Type B pancreatic cell (in vitro differentiated cells): ENCODE results near the gene CGNL1. TPM values are rescaled to one million over a fixed set of nuclear protein-coding genes. Genes with fewer than 3 reads are reported as not detected.

Experiments
- DNase-seq: peaks from one replicate; pipeline ENCODE4 v3.0.0; 2021; ENCODE audit warnings: mixed read lengths; ENCODE audit not compliant: unreplicated experiment; ENCODE audit errors: extremely low spot score
- H3K27ac Mint-ChIP-seq: 2 replicates; pipeline ENCODE4 v1.8.0; 2021; ENCODE audit warnings: mild to moderate bottlenecking, mixed read lengths
- H3K27me3 Mint-ChIP-seq: 2 replicates; pipeline ENCODE4 v1.8.0; 2021; ENCODE audit warnings: mixed read lengths
- H3K36me3 Mint-ChIP-seq: 2 replicates; pipeline ENCODE4 v1.8.0; 2021; ENCODE audit warnings: mixed read lengths
- H3K4me1 Mint-ChIP-seq: one replicate; pipeline ENCODE4 v1.8.0; 2021; ENCODE audit warnings: mixed read lengths; ENCODE audit not compliant: unreplicated experiment
- H3K4me3 Mint-ChIP-seq: 2 replicates; pipeline ENCODE4 v1.8.0; 2021; ENCODE audit warnings: mild to moderate bottlenecking, mixed read lengths
- H3K9me3 Mint-ChIP-seq: 2 replicates; pipeline ENCODE4 v1.8.0; 2021; ENCODE audit warnings: mixed read lengths
- total RNA-seq: library from RNA; stranded (reverse); gene quantifications from 2 replicates; pipeline ENCODE4 v1.2.1, GENCODE V29; 2021; ENCODE audit warnings: low replicate concordance
- TF ChIP-seq, protein P1 (sequence below): fragments of 200-600 bp; sonication (generic); conservative IDR thresholded peaks from 2 replicates; pipeline ENCODE4 v1.5.0; 2021; ENCODE audit warnings: antibody characterized with exemption, mild to moderate bottlenecking

CGNL1 gene
- total RNA-seq, 1 donor from 2014 or later = 11.8 TPM

DNA sequence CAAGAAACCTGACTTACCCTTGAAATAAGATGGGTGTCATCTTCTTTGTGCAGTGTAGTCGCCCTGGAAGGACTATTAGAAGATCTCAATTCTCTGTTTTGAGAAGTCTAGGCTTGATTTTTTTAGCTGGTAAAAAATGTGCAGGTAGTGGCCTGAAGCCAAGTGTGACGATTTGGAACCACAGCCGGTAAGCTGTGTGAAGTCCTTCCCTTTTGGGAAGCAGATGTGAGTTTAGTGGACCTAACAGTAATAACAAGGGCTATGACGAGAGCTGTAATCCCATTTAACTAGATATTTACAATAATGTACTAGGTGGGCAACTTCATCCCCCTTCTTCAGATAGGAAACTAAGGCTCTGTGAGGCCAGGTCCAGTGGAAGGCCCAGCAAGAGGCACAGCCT, 133.7 kb downstream of the CGNL1 start:
- no peak for DNase-seq
- TF ChIP-seq, protein P1, sequence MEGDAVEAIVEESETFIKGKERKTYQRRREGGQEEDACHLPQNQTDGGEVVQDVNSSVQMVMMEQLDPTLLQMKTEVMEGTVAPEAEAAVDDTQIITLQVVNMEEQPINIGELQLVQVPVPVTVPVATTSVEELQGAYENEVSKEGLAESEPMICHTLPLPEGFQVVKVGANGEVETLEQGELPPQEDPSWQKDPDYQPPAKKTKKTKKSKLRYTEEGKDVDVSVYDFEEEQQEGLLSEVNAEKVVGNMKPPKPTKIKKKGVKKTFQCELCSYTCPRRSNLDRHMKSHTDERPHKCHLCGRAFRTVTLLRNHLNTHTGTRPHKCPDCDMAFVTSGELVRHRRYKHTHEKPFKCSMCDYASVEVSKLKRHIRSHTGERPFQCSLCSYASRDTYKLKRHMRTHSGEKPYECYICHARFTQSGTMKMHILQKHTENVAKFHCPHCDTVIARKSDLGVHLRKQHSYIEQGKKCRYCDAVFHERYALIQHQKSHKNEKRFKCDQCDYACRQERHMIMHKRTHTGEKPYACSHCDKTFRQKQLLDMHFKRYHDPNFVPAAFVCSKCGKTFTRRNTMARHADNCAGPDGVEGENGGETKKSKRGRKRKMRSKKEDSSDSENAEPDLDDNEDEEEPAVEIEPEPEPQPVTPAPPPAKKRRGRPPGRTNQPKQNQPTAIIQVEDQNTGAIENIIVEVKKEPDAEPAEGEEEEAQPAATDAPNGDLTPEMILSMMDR = no peak

DNA sequence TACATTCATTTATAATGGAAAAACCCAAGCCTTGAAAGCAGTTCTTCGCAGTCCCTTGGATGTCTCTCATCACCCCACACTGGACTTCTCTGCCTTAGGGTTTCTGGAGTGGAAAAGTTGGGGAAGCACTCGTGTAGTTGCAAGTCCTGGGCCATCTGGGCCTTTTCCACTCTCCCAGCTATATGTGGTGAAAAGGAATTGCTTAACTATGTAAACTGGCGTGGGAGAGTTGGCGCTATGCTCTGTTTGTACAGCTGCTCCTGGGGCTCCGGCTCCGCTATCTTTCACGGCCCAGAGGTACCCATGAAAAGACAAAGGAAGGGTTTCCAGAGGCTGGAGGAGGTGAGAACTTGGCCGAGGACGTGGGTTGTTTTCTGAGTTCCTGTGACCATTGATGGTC, 134.3 kb downstream of the CGNL1 start:
- peaks cover 4% of the 10 kb centered on the region for H3K9me3 Mint-ChIP-seq
- no peaks in the 10 kb centered on the region for H3K27me3 Mint-ChIP-seq
- peak overlapping the region; percentile 26 for H3K27ac Mint-ChIP-seq
- H3K36me3 Mint-ChIP-seq = no peaks in the 10 kb centered on the region
- H3K4me3 Mint-ChIP-seq = no peak overlapping the region
- TF ChIP-seq, protein P1 = no peak
- DNase-seq = no peak
- H3K4me1 Mint-ChIP-seq = peaks cover 44% of the 10 kb centered on the region

More for the DNA sequence above, 133.7 kb downstream of the CGNL1 start:
- H3K27ac Mint-ChIP-seq = peak overlapping the region; percentile 26
- peaks cover 4% of the 10 kb centered on the region for H3K9me3 Mint-ChIP-seq
- no peaks in the 10 kb centered on the region for H3K27me3 Mint-ChIP-seq
- H3K36me3 Mint-ChIP-seq = no peaks in the 10 kb centered on the region
- no peak overlapping the region for H3K4me3 Mint-ChIP-seq
- peaks cover 50% of the 10 kb centered on the region for H3K4me1 Mint-ChIP-seq

DNA sequence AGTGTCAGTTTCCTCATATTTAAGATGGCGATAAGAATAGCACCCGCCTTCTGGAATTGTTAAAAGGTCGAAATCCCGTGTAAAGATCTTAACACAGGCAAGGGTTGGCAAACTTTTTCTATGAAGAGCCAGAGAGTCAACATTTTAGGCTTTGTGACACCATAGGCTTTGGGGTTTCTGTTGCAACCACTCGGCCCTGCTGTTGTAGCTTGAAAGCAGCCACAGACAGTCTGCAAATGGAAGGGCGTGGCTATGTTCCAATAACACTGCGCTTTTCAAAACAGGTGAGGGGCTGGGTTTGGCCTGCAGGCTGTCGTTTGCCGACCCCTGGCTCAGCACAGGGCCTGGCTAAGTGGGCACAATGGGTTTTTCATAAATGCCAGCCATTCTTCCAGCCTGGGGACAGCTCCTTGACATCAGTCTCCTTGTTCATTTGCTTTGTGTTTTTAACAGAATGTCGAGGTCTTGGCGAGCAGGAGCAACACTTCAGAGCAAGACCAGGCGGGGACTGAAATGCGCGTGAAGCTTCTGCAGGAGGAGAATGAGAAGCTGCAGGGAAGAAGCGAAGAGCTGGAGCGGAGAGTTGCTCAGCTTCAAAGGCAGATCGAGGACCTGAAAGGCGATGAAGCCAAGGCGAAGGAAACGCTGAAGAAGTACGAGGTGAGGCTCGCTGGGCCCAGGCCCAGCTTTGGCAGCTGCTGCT, 140.2 kb downstream of the CGNL1 start:
- no peak overlapping the region for H3K27ac Mint-ChIP-seq
- peaks cover 24% of the 10 kb centered on the region for H3K4me1 Mint-ChIP-seq
- no peaks in the 10 kb centered on the region for H3K36me3 Mint-ChIP-seq
- H3K4me3 Mint-ChIP-seq = no peak overlapping the region
- DNase-seq = no peak
- H3K27me3 Mint-ChIP-seq = no peaks in the 10 kb centered on the region
- no peaks in the 10 kb centered on the region for H3K9me3 Mint-ChIP-seq
- TF ChIP-seq, protein P1 = no peak

DNA sequence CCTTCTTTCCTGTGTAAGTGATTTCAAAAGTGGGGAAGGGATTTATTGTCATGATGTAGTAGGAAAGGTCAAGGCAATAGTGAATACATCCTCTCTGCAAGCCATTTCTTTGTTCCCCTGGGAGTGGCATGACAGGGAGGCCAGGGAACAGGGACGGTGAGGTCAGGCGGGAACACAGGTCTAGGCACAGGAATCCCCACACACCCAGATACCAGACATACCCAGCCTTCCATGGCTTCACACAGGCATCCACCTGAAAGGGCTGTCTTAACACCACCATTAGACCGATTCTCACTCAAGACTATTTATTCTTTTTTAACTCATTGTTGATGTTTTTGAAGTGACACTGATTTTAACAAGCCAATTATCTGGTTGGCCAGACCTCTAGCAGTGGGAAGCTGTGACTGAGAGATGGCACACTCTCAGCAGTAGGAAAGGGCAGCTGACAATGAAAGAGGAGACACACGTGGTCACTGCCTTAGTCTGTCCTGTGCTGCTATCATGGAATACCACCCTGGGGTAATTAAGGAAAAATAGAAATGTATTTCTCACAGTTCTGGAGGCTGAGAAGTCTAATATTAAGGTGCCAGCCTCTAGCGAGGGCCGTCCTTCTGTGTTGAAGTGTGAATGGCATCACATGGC, 140.8 kb downstream of the CGNL1 start:
- H3K4me3 Mint-ChIP-seq = no peak overlapping the region
- TF ChIP-seq, protein P1 = no peak
- H3K27me3 Mint-ChIP-seq = no peaks in the 10 kb centered on the region
- DNase-seq = no peak
- H3K27ac Mint-ChIP-seq = no peak overlapping the region
- H3K9me3 Mint-ChIP-seq = no peaks in the 10 kb centered on the region
- H3K36me3 Mint-ChIP-seq = no peaks in the 10 kb centered on the region
- H3K4me1 Mint-ChIP-seq = peaks cover 24% of the 10 kb centered on the region

DNA sequence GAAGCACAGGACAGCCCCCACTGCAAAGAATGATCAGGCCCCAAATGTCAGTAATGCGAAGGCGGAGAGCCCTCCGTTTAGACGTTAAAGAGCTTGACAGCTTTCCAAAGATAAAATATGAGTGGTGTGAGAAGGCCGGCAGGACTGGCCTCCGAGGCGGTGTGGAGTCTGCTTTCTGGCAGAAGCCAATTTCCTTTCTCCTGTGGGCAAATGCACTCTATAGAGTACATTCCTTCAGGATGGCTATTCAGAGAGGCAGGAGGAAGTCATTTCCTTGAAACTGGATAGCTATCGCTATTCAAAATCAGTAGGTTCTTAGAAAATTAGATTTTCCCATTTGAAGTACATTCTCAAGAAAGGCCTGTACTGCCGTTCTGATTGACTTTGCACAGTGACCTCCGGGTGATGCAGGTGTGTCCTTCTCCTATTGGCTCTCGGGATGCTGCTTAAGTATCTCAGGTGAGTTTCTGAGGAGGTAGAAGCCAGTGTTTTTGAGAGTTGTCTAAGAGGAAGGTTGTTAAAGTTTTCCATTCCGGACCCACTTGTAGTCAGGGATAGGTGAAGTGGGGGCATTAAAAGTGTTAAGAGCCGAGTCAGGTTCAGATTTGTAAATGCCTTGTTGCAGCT, 142.6 kb downstream of the CGNL1 start:
- no peaks in the 10 kb centered on the region for H3K27me3 Mint-ChIP-seq
- H3K9me3 Mint-ChIP-seq = no peaks in the 10 kb centered on the region
- peaks cover 24% of the 10 kb centered on the region for H3K4me1 Mint-ChIP-seq
- H3K4me3 Mint-ChIP-seq = no peak overlapping the region
- no peak for DNase-seq
- H3K36me3 Mint-ChIP-seq = no peaks in the 10 kb centered on the region
- TF ChIP-seq, protein P1 = no peak
- H3K27ac Mint-ChIP-seq = peak overlapping the region; percentile 22
